GM06990 (cell line): ENCODE measurements around the gene SRRM4.

Experiments
- DNase-seq: peaks from one replicate; pipeline ENCODE4 v3.0.0-alpha.2; 2011; ENCODE audit not compliant: insufficient read length; ENCODE audit errors: extremely low read depth
- H3K27me3 ChIP-seq: replicated peaks from 2 replicates; pipeline ENCODE4 v1.6.0; 2011; ENCODE audit warnings: low read length; ENCODE audit not compliant: control insufficient read depth, insufficient read depth
- H3K36me3 ChIP-seq: 2 replicates; pipeline ENCODE4 v1.5.1; 2011; ENCODE audit warnings: low read length; ENCODE audit not compliant: control insufficient read depth, insufficient read depth
- H3K4me3 ChIP-seq: replicated peaks from 2 replicates; pipeline ENCODE4 v1.5.1; 2011; ENCODE audit warnings: low read depth, mild to moderate bottlenecking, control low read depth, low read length
- TF ChIP-seq, protein P1 (sequence below): IDR thresholded peaks from 2 replicates; pipeline ENCODE4 v1.5.1; 2011; ENCODE audit warnings: low read length, control low read depth, mild to moderate bottlenecking, inconsistent platforms; ENCODE audit not compliant: insufficient read depth, poor library complexity, severe bottlenecking

SRRM4 gene

DNA sequence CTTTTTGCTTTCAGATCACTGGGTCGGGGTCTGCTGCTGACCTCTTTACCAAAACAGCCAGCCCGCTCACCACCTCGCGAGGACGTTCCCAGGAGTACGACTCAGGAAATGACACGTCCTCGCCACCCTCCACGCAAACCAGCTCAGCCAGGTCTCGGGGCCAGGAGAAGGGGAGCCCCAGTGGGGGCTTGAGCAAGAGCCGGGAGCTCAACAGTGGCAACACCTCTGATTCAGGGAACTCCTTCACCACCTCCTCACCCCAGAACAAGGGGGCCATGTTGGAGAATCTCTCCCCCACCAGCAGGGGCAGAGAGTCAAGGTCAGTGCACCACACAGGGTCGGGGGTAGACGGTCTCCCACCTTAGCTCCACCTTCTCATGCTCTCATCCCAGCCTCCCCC is 164.0 kb downstream of the SRRM4 start:
- Histone ChIP-seq H3K4me3 (no peak overlapping the region), H3K27me3 (no peaks in the 10 kb centered on the region), H3K36me3 (no peaks in the 10 kb centered on the region)
- no peak for DNase-seq
- TF ChIP-seq, protein P1, sequence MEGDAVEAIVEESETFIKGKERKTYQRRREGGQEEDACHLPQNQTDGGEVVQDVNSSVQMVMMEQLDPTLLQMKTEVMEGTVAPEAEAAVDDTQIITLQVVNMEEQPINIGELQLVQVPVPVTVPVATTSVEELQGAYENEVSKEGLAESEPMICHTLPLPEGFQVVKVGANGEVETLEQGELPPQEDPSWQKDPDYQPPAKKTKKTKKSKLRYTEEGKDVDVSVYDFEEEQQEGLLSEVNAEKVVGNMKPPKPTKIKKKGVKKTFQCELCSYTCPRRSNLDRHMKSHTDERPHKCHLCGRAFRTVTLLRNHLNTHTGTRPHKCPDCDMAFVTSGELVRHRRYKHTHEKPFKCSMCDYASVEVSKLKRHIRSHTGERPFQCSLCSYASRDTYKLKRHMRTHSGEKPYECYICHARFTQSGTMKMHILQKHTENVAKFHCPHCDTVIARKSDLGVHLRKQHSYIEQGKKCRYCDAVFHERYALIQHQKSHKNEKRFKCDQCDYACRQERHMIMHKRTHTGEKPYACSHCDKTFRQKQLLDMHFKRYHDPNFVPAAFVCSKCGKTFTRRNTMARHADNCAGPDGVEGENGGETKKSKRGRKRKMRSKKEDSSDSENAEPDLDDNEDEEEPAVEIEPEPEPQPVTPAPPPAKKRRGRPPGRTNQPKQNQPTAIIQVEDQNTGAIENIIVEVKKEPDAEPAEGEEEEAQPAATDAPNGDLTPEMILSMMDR = no peak

DNA sequence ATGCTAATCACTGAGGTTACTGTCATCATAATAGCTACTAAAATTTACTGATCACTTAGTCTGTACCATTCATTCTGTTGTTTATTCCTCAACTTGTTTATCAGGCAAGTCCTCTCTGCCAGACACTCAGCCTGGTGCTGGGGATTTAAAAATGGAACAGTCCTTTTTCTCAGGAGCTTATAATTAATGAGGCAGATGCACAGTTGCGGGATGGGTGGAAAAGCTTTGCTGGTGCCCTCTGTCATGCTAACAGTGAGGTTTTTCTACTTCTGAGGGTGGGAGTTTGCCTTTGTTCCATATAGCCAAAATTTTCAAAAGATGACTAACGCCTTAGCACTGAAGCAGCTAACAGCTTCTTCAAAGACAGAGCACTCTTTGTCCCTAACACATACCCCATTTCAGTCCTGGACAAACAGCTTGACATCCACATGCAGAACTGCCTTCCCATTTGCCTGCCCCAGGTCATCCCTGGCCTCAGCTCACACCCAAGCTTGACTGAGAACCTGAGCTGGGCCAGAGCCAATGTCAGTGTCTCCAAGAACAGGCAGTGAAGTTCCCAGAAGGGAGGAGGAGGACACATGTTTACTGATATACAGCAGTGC is 166.6 kb downstream of the SRRM4 start:
- TF ChIP-seq, protein P1 = no peak
- DNase-seq = no peak
- no peak overlapping the region for H3K4me3 ChIP-seq
- no peaks in the 10 kb centered on the region for H3K27me3 ChIP-seq
- no peaks in the 10 kb centered on the region for H3K36me3 ChIP-seq

DNA sequence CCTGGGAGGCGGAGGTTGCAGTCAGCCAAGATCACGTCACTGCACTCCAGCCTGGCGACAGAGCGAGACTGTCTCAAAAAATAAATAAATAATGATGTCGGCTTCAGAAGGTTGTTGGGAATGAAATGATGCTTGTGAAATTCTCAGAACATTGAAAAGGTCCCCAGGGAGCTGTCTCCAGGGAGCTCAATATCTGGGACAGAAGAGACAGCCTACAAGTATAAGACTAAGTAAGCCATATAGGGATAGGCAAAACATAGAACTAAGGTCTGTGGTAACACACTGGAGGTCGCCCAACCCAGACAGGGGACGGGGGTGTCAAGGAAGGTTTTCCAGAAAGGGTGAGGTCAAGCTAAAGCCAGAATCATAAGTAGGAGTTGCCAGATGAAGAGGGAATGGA is 167.9 kb downstream of the SRRM4 start:
- Histone ChIP-seq H3K36me3 (no peaks in the 10 kb centered on the region), H3K27me3 (no peaks in the 10 kb centered on the region), H3K4me3 (no peak overlapping the region)
- no peak for DNase-seq
- TF ChIP-seq, protein P1 = no peak

DNA sequence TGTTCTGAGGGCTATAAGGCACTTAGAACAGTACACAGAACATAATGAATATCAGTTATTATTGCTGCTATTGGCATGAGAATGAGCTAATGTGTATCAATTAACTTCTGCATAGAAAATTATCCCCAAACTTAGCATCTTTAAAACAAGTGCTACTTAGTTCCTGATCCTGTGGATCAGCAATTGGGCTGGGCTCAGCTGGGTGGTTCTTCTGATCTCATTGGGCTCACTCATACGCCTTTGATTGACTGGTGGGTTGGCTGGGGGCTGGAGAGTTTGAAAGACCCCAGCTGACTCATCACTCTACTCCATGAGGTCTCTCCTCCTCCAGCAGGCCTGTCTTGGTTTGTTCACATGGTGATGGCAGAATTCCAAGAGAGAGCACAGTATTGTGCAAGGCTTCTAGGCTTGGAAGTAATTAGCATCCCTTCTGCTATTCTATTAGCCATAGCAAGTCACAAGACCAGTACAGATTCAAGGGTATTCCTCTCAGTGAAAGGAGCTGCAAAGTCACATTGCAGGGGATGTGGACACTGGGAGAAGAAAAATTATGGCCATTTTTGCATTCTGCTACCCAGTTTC is 170.2 kb downstream of the SRRM4 start:
- TF ChIP-seq, protein P1 = no peak
- no peaks in the 10 kb centered on the region for H3K27me3 ChIP-seq
- no peak overlapping the region for H3K4me3 ChIP-seq
- no peak for DNase-seq
- H3K36me3 ChIP-seq = no peaks in the 10 kb centered on the region

DNA sequence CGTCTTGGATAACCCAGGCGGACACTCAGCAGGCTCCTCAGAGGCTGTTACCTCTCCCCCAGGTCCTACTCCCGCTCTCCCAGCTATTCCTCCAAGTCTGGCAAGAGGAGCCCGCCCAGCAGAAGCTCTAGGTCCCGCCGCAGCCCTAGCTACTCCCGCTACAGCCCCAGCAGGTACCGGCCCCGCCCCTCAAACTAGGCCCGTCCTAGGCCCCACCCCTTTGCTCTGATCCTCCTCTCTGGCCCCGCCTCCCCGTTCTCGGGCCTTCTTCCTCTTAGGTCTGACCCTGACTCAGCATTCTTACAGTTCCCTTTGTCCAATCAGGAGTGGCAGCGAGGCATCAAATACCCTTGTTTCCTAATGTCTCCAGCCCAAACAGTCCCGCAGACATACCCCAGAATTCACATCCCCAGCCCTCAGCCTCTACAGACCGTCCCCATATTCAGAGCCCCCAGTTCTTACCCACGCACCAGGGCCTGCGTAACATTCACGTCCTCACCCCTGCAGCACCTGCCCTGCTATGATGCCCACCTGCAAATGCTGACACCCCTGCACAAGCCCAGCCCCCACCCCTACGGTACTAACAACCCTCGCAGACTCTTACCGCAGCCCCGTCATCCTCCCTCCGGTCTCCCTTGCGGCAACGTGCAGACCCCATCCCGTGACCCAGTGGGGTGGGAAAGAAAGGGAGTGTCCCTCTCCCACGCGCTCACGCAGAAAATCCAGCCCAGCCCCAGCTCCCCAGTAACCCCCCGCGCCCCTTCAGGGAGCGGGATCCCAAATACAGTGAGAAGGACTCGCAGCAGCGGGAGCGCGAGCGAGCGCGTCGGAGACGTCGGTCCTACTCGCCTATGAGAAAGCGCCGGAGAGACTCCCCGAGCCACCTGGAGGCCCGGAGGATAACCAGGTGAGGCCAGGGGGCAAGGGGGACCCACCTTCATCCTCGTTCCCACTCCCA is 172.4 kb downstream of the SRRM4 start:
- TF ChIP-seq, protein P1 = no peak
- no peak for DNase-seq
- Histone ChIP-seq H3K36me3 (no peaks in the 10 kb centered on the region), H3K27me3 (no peaks in the 10 kb centered on the region), H3K4me3 (no peak overlapping the region)
